Lower leg skin (tissue), 3 donors: Measurements from ENCODE around the gene PPM1N.

Experiments used
- CTCF ChIP-seq, 3 donors: fragments of 450-650 bp; IDR thresholded peaks; one replicate each; pipeline ENCODE4 v1.5.1; 2016; ENCODE audit warnings: antibody characterized with exemption in 3 of 3, mild to moderate bottlenecking in 3 of 3, moderate library complexity in 2 of 3
- POLR2A ChIP-seq, 2 donors: fragments of 450-650 bp; IDR thresholded peaks; one replicate each; pipeline ENCODE4 v1.6.1; 2016 to 2017; ENCODE audit warnings: antibody characterized with exemption in 2 of 2, mild to moderate bottlenecking in 1 of 2, moderate library complexity in 1 of 2

- TF ChIP-seq CTCF (IDR thresholded peaks at IDR 0.05) (no peak), POLR2A (IDR thresholded peaks at IDR 0.05) (no peak)
Observed at GRCh38 chr19:45456500-45456815, 41.8 kb upstream of the PPM1N start.
